DMS79 (cell line): ENCODE measurements around the gene CARS1.

Experiments used
- DNase-seq: peaks from one replicate; lab custom pipeline; 2025; lab: John Stamatoyannopoulos, UW

The CARS1 gene

GRCh38 chr11:2991452-2992233 lies 65.6 kb downstream of the CARS1 start:
- DNase-seq = no peak

GRCh38 chr11:2990617-2991451 lies 66.4 kb downstream of the CARS1 start:
- DNase-seq = peak; percentile 14

GRCh38 chr11:2989551-2989950 lies 67.7 kb downstream of the CARS1 start:
- DNase-seq = no peak

GRCh38 chr11:2989006-2989405 lies 68.2 kb downstream of the CARS1 start:
- no peak for DNase-seq

- no peak for DNase-seq
Observed at GRCh38 chr11:2987881-2988861, 69.1 kb downstream of the CARS1 start.

- no peak for DNase-seq
Observed at GRCh38 chr11:2983908-2984307, 73.3 kb downstream of the CARS1 start.

- DNase-seq = no peak
Observed at GRCh38 chr11:2982214-2982613, 75.0 kb downstream of the CARS1 start.

GRCh38 chr11:2981130-2981529 lies 76.1 kb downstream of the CARS1 start:
- DNase-seq = no peak

- DNase-seq = no peak
Observed at GRCh38 chr11:2980168-2980840, 76.9 kb downstream of the CARS1 start.

- no peak for DNase-seq
Observed at GRCh38 chr11:2977113-2977512, 80.1 kb downstream of the CARS1 start.

GRCh38 chr11:2976294-2977063 lies 80.7 kb downstream of the CARS1 start:
- DNase-seq = no peak

- no peak for DNase-seq
Observed at GRCh38 chr11:2975594-2975993, 81.6 kb downstream of the CARS1 start.

- DNase-seq = no peak
Observed at GRCh38 chr11:2974272-2974671, 83.0 kb downstream of the CARS1 start.

- DNase-seq = no peak
Observed at GRCh38 chr11:2968341-2968900, 88.8 kb downstream of the CARS1 start.

- DNase-seq = no peak
Observed at GRCh38 chr11:2964782-2965181, 92.4 kb downstream of the CARS1 start.

GRCh38 chr11:2963761-2964160 lies 93.5 kb downstream of the CARS1 start:
- no peak for DNase-seq

- DNase-seq = no peak
Observed at GRCh38 chr11:2963112-2963754, 94.0 kb downstream of the CARS1 start.

GRCh38 chr11:2961080-2961479 lies 96.1 kb downstream of the CARS1 start:
- DNase-seq = no peak

- DNase-seq = no peak
Observed at GRCh38 chr11:2960139-2960538, 97.1 kb downstream of the CARS1 start.

GRCh38 chr11:2958251-2958650 lies 99.0 kb downstream of the CARS1 start:
- no peak for DNase-seq
